IPS-NIHi11 (cell line): ENCODE measurements around the gene DPP3.
"Not testable (repeated sequence)": the region's sequence is repeated elsewhere in the genome, so short reads cannot be mapped to it uniquely, and the experiment has no call there.

ENCODE experiments used
- DNase-seq: peaks from one replicate; pipeline ENCODE4 v3.0.0; 2012; ENCODE audit warnings: mixed read lengths, low spot score

The DPP3 gene, protein sequence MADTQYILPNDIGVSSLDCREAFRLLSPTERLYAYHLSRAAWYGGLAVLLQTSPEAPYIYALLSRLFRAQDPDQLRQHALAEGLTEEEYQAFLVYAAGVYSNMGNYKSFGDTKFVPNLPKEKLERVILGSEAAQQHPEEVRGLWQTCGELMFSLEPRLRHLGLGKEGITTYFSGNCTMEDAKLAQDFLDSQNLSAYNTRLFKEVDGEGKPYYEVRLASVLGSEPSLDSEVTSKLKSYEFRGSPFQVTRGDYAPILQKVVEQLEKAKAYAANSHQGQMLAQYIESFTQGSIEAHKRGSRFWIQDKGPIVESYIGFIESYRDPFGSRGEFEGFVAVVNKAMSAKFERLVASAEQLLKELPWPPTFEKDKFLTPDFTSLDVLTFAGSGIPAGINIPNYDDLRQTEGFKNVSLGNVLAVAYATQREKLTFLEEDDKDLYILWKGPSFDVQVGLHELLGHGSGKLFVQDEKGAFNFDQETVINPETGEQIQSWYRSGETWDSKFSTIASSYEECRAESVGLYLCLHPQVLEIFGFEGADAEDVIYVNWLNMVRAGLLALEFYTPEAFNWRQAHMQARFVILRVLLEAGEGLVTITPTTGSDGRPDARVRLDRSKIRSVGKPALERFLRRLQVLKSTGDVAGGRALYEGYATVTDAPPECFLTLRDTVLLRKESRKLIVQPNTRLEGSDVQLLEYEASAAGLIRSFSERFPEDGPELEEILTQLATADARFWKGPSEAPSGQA

DNA sequence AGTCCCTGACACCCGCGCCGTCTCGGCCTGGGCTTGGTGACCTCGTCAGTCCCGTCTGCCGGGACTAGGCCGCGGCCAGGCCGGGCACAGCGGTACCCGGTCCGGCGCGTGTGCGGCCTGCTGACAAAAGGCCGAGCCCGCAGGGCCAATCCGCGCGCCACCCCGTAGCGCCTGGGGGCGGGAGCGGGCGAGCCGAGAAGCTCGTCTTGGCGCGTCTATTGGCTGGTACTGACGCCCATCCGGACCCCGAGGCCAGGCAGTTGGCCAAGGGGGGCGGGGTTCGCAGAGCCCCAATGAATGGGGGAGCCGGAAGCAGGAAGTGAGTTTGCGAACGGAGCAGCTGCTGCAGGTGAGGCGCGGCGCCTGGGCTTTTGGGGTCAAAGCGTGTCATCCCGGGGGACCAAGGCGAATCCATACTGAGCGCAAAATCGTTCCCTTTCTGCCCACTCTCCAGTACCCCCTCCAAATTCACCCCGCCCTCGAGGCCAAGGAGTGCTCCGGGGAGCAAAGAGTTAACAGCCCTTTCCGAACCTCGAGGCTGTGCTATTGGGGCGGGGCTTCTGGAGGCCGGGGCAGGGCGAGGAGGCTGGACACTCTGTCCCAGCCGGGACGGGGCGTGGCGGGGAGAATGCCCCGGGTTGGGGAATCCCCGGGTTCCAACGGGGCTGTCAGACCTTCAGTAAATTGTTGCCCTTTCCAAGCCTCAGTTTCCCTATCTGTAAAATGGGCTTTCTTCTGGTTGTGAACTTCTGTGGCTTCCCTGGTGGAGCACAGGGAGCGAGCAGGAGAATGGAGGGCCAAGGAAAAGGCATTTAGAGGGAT lies at the start of gene DPP3:
Gene DPP3 (plus strand): TSS at position 318 of the 822 bp plus-strand sequence. CDS start 1,767 bp downstream, outside the sequence.
- DNase-seq: peak; percentile 99

GRCh38 chr11:66431287-66431686 lies 48.9 kb upstream of the DPP3 start:
- not testable (repeated sequence) for DNase-seq

DNA sequence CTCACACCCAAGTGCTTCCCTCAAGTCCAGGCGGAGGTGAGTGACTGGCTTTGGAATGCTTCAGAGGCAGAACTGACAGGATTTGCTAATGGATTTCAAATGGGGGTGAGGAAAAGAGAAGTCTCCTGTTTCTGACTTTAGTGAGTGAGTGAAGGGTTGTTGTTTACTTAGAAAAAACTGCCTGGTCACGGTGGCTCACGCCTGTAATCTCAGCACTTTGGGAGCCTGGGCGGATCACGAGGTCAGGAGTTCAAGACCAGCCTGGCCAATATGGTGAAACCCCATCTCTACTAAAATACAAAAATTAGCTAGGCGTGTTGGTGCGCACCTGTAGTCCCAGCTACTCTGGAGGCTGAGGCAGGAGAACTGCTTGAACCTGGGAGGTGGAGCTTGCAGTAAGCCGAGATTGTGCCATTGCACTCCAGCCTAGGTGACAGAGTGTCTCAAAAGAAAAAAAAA lies 48.3 kb upstream of the DPP3 start:
- DNase-seq: not testable (repeated sequence)

DNA sequence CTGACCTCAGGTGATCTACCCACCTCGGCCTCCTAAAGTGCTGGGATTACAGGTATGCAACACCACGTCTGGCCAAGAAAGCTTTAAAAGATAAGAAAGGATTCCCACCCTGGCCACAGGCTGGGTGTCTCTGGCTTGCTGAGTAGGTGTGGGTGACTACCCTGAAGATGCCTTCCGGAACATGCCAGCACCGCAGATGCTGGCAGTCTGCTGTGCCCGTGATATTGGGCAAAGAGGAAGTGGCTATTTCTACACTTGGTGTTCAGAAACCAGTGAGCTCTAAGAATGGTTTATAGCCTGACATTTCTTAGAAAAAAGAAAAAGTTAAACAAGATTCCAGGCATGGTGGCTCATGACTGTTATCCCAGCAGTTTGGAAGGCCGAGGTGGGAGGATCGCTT lies 47.6 kb upstream of the DPP3 start:
- DNase-seq: no peak

DNA sequence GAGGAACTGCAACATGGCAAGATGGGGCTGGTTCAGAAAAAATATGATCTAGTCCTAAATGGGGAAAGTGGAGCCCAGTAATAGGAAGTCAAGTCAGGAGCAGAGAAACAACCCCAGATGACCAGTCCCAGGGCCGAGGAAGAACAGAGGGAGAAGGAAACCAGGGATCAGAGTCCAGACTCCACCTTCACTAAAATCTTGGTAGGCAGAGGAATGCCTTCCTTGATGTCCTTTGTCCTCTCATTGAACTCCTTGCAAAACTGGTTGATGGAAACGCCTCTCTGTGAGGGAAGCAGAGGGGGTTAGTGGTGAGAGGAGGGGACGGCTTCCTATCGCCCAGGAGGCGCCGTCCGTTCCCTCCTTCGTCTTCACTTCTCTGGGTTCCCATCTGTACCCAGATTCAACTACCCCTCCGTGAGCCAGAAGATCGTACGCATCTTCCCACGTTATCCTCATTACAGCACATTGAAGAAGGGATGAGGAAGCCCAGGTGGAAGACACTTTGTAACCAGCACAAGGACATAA lies 42.2 kb upstream of the DPP3 start:
- no peak for DNase-seq

DNA sequence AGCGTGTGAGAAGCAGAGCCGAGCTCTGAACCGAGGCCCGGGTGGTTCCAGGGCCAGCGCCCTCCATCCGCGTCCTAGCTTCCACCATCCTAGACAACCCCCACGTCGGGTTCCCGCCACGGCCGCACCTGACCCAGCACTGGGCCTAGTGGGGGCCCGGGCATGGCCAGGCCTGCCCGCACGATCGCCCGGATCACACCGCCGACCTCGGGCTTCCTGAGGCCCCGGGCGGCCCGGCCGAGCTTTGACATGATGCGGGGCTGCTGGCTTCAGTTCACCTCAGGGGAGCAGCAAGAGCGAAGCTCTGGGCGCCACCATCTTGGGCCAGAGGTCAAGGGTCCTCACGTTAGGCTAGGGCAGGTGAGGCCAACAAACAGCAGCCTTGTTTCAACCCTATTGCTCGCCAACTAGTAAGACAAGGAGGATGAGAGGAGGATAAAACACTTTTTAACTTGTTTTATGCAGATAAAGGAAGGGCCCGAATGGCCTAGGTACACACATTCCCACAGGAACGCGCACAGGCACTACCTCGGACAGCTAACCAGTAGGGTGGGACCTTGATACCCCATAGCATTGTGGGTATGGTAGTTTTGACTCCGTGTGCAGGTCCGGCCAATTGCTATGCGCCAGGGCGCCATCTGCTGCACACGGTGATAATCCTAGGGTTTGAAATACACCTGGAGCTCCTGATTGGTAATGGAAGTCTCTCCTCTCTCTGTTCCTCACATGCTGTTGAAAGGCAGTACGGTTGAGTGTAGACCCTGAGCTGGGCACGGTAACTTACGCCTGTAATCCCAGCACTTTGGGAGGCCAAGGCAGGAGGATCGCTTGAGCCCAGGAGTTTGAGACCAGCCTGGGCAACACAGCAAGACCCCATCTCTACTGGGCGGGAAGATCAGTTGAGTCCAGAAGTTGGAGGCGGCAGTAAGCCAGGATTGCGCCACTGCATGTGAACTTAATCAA lies 41.4 kb upstream of the DPP3 start, which contains the start of gene MRPL11:
Gene MRPL11 (minus strand): TSS at position 345 of the 963 bp plus-strand sequence. CDS start 94 bp downstream, at position 251.
- peak; percentile 94 for DNase-seq

GRCh38 chr11:66440101-66440939 lies 39.9 kb upstream of the DPP3 start:
- not testable (repeated sequence) for DNase-seq

GRCh38 chr11:66440940-66441282 lies 39.3 kb upstream of the DPP3 start:
- DNase-seq: not testable (repeated sequence)

- no peak for DNase-seq
These were observed 36.6 kb upstream of the DPP3 start for GRCh38 chr11:66443602-66444001.

DNA sequence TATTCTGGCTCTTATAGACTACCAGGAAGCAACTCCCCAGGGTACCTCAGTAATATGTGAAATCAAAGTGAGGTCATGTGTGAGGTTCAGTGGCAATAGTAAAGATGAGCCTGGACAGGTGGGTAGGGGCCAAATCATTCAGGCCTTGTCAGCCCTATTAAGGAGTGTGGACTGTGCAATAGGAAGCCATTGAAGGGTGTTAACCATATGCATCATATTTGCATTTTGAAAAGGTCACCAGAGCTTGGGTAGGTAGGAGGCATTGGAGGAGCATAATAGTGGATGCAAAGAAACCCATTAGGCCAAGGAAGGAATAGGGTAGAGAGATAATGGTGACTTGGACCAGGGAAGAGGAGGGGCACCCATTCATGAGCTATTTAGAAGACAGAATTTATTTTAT lies 33.2 kb upstream of the DPP3 start:
- DNase-seq: no peak

DNA sequence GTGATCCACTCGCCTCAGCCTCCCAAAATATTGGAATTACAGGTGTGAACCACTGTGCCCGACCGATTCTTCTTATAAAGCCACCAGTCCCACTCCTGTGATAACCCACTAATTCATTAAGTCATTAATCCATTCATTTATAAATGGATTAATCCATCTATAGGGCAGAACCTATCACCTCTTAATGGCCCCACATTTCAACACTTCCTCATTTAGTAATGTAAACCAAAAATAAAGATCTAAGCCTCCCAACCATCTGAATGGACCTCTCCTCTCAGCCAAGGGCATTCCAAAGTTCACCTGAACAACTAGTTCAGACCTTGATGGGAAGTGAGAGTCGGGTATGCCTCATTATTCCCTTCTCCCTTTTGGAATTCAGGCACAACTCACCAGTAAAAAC lies 31.7 kb upstream of the DPP3 start:
- no peak for DNase-seq

DNA sequence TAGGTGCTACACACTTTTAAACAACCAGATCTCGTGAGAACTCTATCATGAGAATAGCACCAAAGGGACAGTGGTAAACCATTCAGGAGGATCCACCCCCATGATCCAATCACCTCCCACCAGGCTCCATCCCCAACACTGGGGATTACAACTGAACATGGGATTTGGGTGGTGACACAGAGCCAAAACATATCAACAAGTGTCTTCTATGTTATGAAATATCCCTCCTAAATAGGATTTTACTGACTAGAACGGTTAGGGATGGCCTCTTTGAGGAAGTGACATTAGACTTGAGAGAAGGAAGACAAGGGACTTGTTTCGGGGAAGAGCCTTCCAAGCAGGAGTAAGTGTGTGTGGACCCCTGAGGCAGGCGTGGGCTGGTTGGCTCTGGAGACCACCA lies 29.7 kb upstream of the DPP3 start:
- no peak for DNase-seq

GRCh38 chr11:66451663-66452062 lies 28.6 kb upstream of the DPP3 start:
- DNase-seq: no peak

GRCh38 chr11:66454247-66454646 lies 26.0 kb upstream of the DPP3 start:
- no peak for DNase-seq

DNA sequence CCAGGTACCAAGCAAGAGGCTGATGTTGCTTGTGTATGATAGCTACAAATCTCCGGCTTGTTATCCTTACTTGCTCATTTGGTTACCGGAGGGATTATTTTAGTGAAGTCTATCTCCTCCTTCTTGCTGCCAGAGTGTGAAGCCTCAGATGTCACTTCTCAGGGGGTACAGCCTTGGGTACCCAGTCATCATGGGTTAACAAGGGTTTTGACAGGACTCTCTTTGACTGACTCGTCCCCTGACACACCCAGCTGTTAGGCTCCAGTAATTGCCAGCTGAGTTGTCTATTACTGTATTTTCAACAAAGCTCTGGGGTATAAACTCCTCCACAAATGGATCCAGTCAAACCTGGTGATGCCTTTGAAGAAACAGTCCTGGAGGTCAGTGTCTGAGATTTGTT lies 25.4 kb upstream of the DPP3 start:
- no peak for DNase-seq

DNA sequence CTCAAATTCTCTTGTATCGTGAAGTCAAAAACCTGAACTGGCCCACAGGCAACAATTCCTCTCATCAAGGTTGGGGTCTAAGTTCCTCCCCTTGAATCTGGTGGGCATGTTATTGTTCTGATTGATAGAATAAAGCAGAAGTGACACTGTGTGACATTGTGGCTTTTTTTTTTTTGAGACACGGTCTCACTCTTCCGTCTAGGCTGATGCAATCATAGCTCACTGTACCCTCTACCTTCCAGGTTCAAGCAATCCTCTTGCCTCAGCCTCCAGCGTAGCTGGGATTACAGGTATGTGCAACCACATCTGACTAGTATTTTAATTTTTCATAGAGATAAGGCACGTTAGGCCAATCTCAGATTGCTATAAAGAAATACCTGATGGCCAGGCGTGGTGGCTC lies 22.4 kb upstream of the DPP3 start:
- no peak for DNase-seq

DNA sequence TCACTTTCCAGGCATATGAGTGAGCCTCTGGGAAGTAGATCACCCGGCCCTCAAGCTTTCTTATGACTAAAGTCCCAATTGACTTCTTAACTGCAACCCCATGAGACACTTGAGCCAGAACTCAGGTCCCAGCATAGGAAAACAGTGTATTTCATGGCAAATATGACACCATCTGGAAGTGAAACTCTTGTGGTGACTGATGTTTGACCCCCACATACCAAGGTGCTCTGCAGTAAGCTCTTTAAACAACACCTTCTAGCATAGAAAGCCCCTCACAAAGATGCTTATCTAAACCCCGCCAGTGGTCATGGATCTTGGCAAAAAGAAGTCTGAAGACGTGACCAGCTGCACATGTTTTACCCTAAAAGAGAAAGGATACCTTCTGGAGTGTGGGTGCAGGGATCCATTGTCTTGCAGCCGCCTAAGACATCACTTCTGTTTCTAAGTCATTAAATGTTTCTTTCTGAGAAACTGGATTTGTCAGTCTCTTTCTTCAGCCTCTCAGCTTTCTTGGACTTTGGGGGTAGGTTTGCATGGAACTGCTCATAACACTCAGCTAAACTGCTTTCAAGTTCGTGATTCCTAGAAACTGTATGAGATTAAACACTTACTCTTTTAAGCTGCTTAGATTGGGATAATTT lies 21.0 kb upstream of the DPP3 start:
- no peak for DNase-seq

- DNase-seq: no peak
These were observed 18.2 kb upstream of the DPP3 start for GRCh38 chr11:66462010-66462409.

GRCh38 chr11:66462911-66463310 lies 17.3 kb upstream of the DPP3 start:
- DNase-seq: no peak
